GM19467 (cell line): ENCODE measurements around the gene CLSTN3.

Source experiments
- ATAC-seq: cut with Tn5 transposase; IDR thresholded peaks from one replicate; pipeline ENCODE4 v1.9.1; 2021; ENCODE audit warnings: mild to moderate bottlenecking, moderate library complexity; ENCODE audit not compliant: unreplicated experiment

The CLSTN3 gene

GRCh38 chr12:7146906-7147305 lies 16.7 kb downstream of the CLSTN3 start:
- ATAC-seq = no peak

DNA sequence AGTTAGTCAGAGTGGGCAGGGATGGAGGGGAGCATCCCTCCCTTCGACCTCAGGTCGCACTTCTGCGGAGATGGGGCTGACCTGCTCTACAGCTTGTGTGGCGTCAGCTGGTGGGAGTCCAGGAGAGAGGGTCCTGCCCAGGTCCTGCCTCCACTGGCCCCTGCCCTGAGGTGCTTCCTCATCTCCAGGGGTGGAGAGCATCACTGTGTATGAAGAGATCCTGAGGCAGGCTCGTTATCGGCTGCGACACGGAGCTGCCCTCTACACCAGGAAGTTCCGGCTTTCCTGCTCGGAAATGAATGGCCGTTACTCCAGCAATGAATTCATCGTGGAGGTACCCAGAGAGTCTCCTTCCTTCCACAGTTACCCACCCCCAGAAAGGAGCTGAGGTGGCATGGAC lies 20.2 kb downstream of the CLSTN3 start:
- no peak for ATAC-seq

GRCh38 chr12:7150841-7151240 lies 20.7 kb downstream of the CLSTN3 start:
- ATAC-seq = no peak

DNA sequence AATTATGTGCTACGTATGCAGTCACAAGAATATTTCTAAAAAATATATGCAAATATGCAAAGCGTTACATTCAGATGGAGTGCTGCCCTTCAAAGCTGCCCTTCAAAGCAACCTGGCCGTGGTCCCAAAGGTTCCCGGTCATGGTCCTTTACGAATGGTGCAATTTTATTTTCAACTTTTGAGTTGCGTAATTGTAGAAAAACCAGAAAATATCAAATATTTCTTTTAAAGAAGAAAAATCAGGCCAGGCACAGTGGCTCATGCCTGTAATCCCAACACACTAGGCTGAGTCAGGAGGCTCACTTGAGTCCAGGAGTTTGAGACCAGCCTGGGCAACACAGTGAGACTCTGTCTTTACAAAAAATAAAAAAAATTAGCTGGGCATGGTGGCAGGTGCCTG lies 21.4 kb downstream of the CLSTN3 start:
- ATAC-seq = no peak

DNA sequence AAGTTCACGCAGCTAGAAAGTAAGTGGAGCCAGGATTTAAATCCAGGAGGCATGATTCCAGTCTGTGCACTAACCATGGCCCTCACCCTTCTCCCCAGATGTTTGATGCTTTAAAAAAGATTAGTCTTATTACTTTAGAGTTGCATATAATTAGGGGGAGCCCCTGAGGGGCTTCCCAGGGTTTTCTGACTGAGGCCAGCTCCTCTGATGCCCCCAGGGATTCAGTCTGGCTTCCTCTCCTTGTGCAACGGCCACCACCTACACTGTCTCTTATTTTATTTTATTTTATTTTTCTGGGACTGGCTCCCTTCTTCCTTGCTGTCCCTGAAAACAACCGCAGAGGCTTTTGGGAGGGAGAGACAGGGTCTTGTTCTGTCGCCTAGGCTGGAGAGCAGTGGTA lies 22.6 kb downstream of the CLSTN3 start:
- no peak for ATAC-seq

DNA sequence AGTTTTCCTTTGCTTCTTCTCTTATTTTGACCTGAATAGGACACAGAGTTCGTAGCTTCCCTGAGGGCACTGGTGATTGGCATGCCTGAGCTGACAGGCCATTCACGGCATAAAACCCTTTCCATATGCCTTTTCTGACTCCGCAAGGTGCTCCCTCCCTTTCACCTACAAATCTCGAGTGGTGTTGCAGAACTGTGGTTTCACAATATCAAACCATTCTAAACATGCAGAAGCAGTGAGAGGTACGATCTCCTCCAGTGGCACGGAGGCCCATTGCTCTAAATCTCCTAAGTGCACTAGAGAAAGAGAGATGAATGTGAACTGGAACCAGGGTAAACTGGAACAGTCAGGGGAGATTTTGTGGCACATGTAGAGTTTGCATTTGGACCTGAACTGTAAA lies 23.9 kb downstream of the CLSTN3 start:
- ATAC-seq = no peak

DNA sequence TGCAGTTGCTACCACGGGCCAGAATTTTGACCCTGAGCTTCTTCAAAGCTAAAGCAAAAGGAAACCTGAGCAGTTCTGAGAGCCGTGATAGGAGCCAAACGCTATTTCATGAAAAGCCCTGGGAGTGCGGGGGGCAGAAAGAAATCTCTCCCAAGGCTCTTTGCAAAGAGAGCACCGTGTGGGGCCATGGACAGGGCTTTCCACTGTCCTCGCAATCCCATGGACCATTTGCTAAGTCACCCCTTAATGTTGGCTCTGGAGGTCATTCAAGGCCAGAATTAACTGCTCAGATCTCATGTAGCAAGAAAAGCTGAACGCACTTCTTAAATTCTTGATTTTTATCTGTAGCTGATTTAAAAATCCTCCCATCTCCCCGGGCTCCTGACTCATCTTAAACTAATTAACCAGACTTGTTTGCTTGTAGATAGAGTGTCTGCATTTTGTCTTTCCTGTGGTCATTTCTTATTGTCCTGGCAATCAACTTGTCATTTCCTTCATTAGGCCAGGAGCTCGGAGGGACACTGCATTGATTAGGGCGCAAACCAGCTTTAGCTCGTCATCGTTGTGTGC lies 24.8 kb downstream of the CLSTN3 start:
- no peak for ATAC-seq

DNA sequence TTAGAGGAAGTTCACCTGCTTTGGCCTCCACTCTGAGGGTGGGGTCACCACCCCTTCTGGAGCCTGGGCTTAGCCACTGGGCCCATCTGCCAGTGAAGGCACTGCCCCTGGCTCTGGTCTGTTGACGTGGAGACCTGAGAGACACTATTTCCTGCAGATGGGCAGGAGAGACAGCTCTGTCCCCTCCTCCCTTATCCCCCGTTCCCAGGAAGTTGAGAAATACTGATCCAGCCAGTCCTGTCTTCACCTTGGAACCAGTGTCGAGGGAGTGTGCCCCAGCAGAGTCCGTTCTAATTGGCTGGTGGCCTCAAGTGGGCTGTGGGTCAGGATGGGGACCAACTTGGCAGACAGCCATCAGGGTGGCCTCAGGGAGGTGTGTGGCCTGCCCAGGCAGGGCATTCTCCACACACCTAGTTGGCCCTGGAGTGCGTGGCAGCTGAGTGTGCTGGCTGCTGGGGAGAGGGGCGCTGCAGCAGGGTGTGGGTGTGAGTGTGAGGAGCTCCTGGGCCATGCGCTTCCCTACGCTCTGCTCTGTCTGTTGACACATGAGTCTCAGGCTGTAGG lies 25.4 kb downstream of the CLSTN3 start:
- no peak for ATAC-seq

- ATAC-seq = no peak
Observed at GRCh38 chr12:7156259-7157197, 26.4 kb downstream of the CLSTN3 start.

DNA sequence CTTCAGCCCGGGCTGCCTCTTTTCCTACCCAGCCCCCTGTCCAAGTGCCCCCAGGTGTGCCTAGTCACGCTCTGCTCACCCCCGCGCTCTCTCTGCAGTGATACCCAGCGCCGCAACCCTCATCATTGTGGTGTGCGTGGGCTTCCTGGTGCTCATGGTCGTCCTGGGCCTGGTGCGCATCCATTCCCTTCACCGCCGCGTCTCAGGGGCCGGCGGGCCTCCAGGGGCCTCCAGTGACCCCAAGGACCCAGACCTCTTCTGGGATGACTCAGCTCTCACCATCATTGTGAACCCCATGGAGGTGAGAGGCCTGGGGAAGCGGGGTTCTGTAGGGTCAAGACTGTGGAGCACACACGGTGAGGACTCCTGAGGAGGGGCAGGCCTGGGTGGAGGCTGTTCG lies 27.2 kb downstream of the CLSTN3 start:
- no peak for ATAC-seq

GRCh38 chr12:7158781-7159609 lies 28.8 kb downstream of the CLSTN3 start:
- no peak for ATAC-seq

GRCh38 chr12:7160183-7160582 lies 30.0 kb downstream of the CLSTN3 start:
- ATAC-seq = no peak

DNA sequence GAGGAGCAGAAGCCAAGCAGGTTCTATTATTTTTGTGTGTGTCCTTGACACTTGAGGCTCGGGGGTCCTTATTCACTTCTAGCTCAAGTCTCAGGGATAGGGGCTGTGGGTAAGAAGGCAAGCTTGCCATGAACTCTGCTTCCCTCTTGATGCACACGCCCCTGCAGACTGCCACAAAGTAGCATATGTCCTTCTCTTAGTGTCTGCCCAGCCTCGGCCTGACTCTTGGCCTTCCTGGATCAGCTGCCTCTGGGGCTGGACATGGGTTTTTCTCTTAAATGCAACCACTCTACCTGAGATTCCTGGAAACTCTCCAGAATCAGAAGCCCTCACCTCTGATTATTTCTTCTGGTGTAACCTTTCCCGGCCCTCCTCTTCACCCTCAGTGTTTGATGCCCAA lies 31.2 kb downstream of the CLSTN3 start:
- no peak for ATAC-seq

- no peak for ATAC-seq
Observed at GRCh38 chr12:7161811-7162210, 31.6 kb downstream of the CLSTN3 start.

DNA sequence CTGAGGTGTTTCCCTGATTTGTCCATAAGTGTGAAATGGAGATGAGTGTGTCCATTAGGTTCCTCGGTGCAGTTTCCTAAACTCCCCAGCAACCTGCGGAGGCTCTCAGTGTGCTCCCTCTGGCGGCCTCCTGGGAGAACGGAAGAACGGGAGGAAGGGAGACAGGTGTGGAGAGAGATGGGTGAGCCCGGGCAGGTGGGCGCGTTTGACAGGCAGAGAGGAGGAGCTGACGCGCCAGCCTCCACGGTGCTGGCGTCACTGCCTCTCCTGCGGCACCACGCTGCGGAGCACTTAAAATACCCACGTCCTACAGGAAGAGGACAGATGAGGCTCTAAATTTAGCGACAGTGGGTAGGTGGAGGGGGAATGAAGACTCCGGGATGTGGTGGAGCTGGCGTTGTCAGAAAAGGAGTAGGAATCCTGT lies 32.5 kb downstream of the CLSTN3 start:
- ATAC-seq = no peak

DNA sequence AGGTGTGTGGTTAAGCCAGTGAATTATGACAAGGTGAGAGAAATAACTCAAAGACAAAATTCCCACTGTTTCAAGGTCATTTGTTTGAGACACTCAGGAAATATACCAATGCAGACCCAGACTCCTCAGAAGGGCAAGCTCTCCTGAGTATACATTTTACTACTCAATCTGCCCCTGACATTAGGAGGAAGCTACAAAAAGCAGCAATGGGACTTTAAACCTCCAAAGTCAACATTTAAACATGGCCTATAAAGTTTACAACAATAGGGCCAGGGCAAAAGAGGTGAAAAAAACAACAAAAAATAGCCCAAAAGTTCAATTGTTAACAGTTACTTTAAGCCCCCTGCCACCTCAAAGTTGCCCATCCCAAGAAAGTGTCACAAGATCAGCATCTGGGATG lies 39.8 kb downstream of the CLSTN3 start:
- ATAC-seq = no peak

DNA sequence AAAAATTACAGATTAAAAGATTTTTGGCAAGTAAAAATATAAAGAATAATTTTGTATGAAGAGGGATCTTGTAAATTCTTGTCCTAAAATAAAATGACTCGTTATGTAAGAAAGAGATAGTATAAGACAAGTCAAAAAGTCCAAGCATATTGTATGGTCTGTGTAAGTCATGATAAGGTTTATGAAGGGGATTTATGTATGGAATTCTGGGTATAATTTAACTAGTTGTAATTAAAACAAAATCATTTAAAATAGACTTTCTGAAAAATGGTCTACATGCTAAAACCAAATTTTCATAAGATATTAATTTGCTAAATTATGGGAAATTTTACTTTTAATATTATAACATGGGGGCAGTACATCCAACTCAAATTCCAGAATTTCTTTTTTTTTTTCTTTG lies 41.7 kb downstream of the CLSTN3 start:
- ATAC-seq = no peak

GRCh38 chr12:7175493-7175892 lies 45.3 kb downstream of the CLSTN3 start:
- ATAC-seq = no peak

- no peak for ATAC-seq
Observed at GRCh38 chr12:7176595-7176994, 46.4 kb downstream of the CLSTN3 start.

DNA sequence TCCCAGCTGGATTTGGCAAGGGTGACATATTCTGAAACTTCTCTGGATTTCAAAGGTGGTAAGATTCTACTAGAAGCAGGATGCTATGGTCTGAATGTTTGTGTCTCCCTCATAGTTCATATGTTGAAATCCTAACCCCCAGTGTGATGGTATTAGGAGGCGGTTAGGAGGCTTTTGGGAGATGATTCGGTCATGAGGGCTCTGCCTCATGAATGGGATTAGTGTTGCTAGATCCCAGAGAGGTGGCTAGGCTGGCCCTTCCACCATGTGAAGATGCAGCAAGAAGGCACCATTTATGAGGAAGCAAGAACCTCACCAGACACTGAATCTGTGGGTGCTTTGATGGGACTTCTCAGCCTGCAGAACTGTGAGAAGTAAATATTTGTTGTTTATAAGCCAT lies 48.3 kb downstream of the CLSTN3 start:
- no peak for ATAC-seq

- ATAC-seq = no peak
Observed at GRCh38 chr12:7180685-7181084, 50.5 kb downstream of the CLSTN3 start.
